Ovary (tissue), 3 donors: ENCODE data around the gene TCFL5.

Source experiments
- POLR2A ChIP-seq: fragments of 450-650 bp; IDR thresholded peaks from one replicate; pipeline ENCODE4 v1.6.1; 2017; ENCODE audit warnings: antibody characterized with exemption, mild to moderate bottlenecking, moderate library complexity
- TF ChIP-seq, protein P1 (sequence below), 3 donors: fragments of 450-650 bp in 2 of 3; fragments of 200-600 bp in 1 of 3; IDR thresholded peaks; one replicate each; pipeline versions ENCODE4 v1.5.1 to v1.8.0; 2016 to 2022; ENCODE audit warnings: antibody characterized with exemption in 3 of 3, mild to moderate bottlenecking in 1 of 3
- donor health status: DM: no; HTN: no; CAD: no.

DNA sequence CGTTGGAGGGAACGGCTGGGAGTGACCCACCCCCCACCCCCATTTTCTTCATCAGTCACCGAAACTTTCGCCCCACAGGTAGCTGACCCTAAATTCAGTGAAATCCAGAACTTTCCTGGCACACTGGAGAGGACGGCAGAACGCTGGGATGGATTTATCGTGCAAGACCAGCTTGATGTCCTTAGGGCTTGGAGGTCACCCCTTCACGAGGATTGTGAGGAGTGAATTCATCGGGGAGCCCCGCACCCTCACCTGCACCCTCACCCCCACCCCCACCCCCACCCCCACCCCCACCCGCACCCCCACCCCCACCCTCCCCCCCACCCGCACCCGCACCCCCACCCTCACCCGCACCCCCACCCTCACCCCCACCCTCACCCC, 13.3 kb upstream of the TCFL5 start:
- no peak for TF ChIP-seq POLR2A
- TF ChIP-seq, protein P1, sequence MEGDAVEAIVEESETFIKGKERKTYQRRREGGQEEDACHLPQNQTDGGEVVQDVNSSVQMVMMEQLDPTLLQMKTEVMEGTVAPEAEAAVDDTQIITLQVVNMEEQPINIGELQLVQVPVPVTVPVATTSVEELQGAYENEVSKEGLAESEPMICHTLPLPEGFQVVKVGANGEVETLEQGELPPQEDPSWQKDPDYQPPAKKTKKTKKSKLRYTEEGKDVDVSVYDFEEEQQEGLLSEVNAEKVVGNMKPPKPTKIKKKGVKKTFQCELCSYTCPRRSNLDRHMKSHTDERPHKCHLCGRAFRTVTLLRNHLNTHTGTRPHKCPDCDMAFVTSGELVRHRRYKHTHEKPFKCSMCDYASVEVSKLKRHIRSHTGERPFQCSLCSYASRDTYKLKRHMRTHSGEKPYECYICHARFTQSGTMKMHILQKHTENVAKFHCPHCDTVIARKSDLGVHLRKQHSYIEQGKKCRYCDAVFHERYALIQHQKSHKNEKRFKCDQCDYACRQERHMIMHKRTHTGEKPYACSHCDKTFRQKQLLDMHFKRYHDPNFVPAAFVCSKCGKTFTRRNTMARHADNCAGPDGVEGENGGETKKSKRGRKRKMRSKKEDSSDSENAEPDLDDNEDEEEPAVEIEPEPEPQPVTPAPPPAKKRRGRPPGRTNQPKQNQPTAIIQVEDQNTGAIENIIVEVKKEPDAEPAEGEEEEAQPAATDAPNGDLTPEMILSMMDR (IDR thresholded peaks at IDR 0.05) = no peak
